GM12878 (cell line): Measurements from ENCODE around the gene FIZ1. TPM values are rescaled to one million over a fixed set of nuclear protein-coding genes. Genes with fewer than 3 reads are reported as not detected.
A peak's percentile ranks its signal among the peaks of the same experiment; 100 is the strongest.

ENCODE experiments used
- ATAC-seq: fragments of 200-7000 bp; cut with Tn5 transposase; 3 replicates; pipeline ENCODE4 v1.9.1; 2020; ENCODE audit warnings: mild to moderate bottlenecking, moderate library complexity
- BruUV-seq: library from RNA; stranded (reverse); fragments of 400-500 nt; replicated peaks from 2 replicates; lab custom pipeline; 2021; lab: Mats Ljungman, UMichigan
- CTCF ChIA-PET: fragments of 300-600 bp; sonication (Branson Sonifier 250); formaldehyde crosslinking; extraction: SDS; loops from one replicate; lab custom pipeline; 2021; ENCODE audit warnings: inconsistent platforms; lab: Yijun Ruan, JAX
- POLR2A ChIA-PET: fragments of 350-600 bp; formaldehyde crosslinking; extraction: SDS; loops from one replicate; lab custom pipeline; 2021; ENCODE audit warnings: inconsistent platforms; lab: Charles Lee
- RAD21 ChIA-PET: fragments of 300-600 bp; sonication (Branson Sonifier 250); formaldehyde crosslinking; loops from one replicate; lab custom pipeline; 2023; ENCODE audit warnings: antibody characterized with exemption; ENCODE audit not compliant: unreplicated experiment; lab: Charles Lee
- SMC1A ChIA-PET: fragments of 300-600 bp; sonication (Branson Sonifier 250); formaldehyde crosslinking; loops from one replicate; lab custom pipeline; 2023; ENCODE audit not compliant: unreplicated experiment, uncharacterized antibody; lab: Charles Lee
- DNase-seq: peaks from one replicate; pipeline ENCODE4 v3.0.0-alpha.2; 2011; ENCODE audit warnings: low read depth, low spot score
- FAIRE-seq: peaks from 3 replicates; lab custom pipeline; 2011; peaks lifted over from hg19 to GRCh38; lab: Jason Lieb, UNC
- H2AFZ ChIP-seq: 2 replicates; pipeline ENCODE4 v1.6.0; 2011; ENCODE audit warnings: low read depth, low read length, control low read depth; ENCODE audit not compliant: control insufficient read depth
- H3K27ac ChIP-seq: 2 replicates; pipeline ENCODE4 v1.5.1; 2011; ENCODE audit warnings: control low read depth; ENCODE audit not compliant: control insufficient read depth, insufficient read depth
- H3K27me3 ChIP-seq, 2 experiments: replicated peaks in 1 of 2; 2 replicates each; pipeline versions ENCODE4 v1.6.0 to v1.6.1; 2011; ENCODE audit warnings: low read length in 1 of 2; ENCODE audit not compliant: control insufficient read depth in 2 of 2, insufficient read depth in 2 of 2
- H3K36me3 ChIP-seq, 2 experiments: 2 replicates each; pipeline ENCODE4 v1.5.1; 2011; ENCODE audit warnings: low read length in 1 of 2; ENCODE audit not compliant: control insufficient read depth in 2 of 2, insufficient read depth in 2 of 2
- H3K4me1 ChIP-seq: 2 replicates; pipeline ENCODE4 v1.6.1; 2011; ENCODE audit warnings: mild to moderate bottlenecking, low read length, moderate library complexity, mixed read lengths; ENCODE audit not compliant: control insufficient read depth, insufficient read depth
- H3K4me2 ChIP-seq: 2 replicates; pipeline ENCODE4 v1.6.0; 2011; ENCODE audit warnings: control low read depth; ENCODE audit not compliant: control insufficient read depth, insufficient read depth
- H3K4me3 ChIP-seq: fragments of 200-600 bp; sonication (generic); 2 replicates; pipeline ENCODE4 v1.5.1; 2016
- H3K79me2 ChIP-seq: 2 replicates; pipeline ENCODE4 v1.6.0; 2011; ENCODE audit warnings: low read length; ENCODE audit not compliant: control insufficient read depth, insufficient read depth
- H3K9ac ChIP-seq: 2 replicates; pipeline ENCODE4 v1.8.0; 2011; ENCODE audit warnings: low read length, control low read depth, mixed read lengths; ENCODE audit not compliant: control insufficient read depth, insufficient read depth
- H3K9me3 ChIP-seq: replicated peaks from 3 replicates; pipeline ENCODE4 v1.5.1; 2011; ENCODE audit warnings: mild to moderate bottlenecking, low read length; ENCODE audit not compliant: control insufficient read depth, insufficient read depth
- H4K20me1 ChIP-seq: 2 replicates; pipeline ENCODE4 v1.6.0; 2011; ENCODE audit not compliant: control insufficient read depth, insufficient read depth
- ASH2L ChIP-seq: fragments of 300-600, 200-600 bp; sonication (generic); IDR thresholded peaks from 2 replicates; pipeline ENCODE4 v1.6.1; 2017; ENCODE audit warnings: low read depth, mild to moderate bottlenecking, borderline replicate concordance
- CREM ChIP-seq: IDR thresholded peaks from 2 replicates; pipeline ENCODE4 v1.6.1; 2014; ENCODE audit warnings: antibody characterized with exemption, low read depth
- EZH2 ChIP-seq: IDR thresholded peaks from 2 replicates; pipeline ENCODE4 v1.6.1; 2012; ENCODE audit warnings: low read depth, mild to moderate bottlenecking, control low read depth, inconsistent platforms, low read length, borderline replicate concordance; ENCODE audit not compliant: control insufficient read depth
- FOXK2 ChIP-seq: fragments of 450-650 bp; IDR thresholded peaks from 2 replicates; pipeline ENCODE4 v1.6.1; 2017; ENCODE audit warnings: mild to moderate bottlenecking, moderate library complexity
- JUND ChIP-seq: IDR thresholded peaks from 2 replicates; pipeline ENCODE4 v1.6.1; 2012; ENCODE audit warnings: low read depth, mild to moderate bottlenecking, low read length, improper control_type of control experiment, moderate library complexity
- KAT2A ChIP-seq: conservative IDR thresholded peaks from 2 replicates; pipeline ENCODE4 v1.6.1; 2011; ENCODE audit warnings: low read depth, low read length; ENCODE audit not compliant: control insufficient read depth
- MTA2 ChIP-seq: fragments of 450-650 bp; IDR thresholded peaks from 2 replicates; pipeline ENCODE4 v1.6.1; 2016; ENCODE audit warnings: low read depth, mild to moderate bottlenecking, moderate library complexity
- NBN ChIP-seq: fragments of 450-650 bp; IDR thresholded peaks from 2 replicates; pipeline ENCODE4 v1.6.1; 2016
- NFYB ChIP-seq: IDR thresholded peaks from 2 replicates; pipeline ENCODE4 v1.6.1; 2011; ENCODE audit warnings: low read depth, mild to moderate bottlenecking, low read length, improper control_type of control experiment, moderate library complexity; ENCODE audit not compliant: insufficient read depth
- NR2C2 ChIP-seq: IDR thresholded peaks from 2 replicates; pipeline ENCODE4 v1.6.1; 2011; ENCODE audit warnings: borderline replicate concordance, low read depth; ENCODE audit not compliant: control insufficient read depth, insufficient read length
- POLR2A ChIP-seq: IDR thresholded peaks from 2 replicates; pipeline ENCODE4 v1.6.1; 2011; ENCODE audit warnings: low read depth, mild to moderate bottlenecking, low read length
- POLR2AphosphoS2 ChIP-seq: IDR thresholded peaks from 2 replicates; pipeline ENCODE4 v1.6.1; 2011; ENCODE audit warnings: low read depth, mild to moderate bottlenecking, low read length, improper control_type of control experiment, moderate library complexity
- PRDM15 ChIP-seq: fragments of 450-650 bp; formaldehyde crosslinking; IDR thresholded peaks from 2 replicates; pipeline ENCODE4 v1.4.0; 2020; ENCODE audit warnings: mild to moderate bottlenecking, moderate library complexity
- RBBP5 ChIP-seq: fragments of 200-600 bp; sonication (generic); conservative IDR thresholded peaks from 2 replicates; pipeline ENCODE4 v1.6.1; 2016
- RELA ChIP-seq: fragments of 450-650 bp; IDR thresholded peaks from 2 replicates; pipeline ENCODE4 v1.8.0; 2014; ENCODE audit warnings: borderline replicate concordance; ENCODE audit not compliant: partially characterized antibody
- RUNX3 ChIP-seq: IDR thresholded peaks from 2 replicates; pipeline ENCODE4 v1.6.1; 2012; ENCODE audit warnings: low read length, inconsistent platforms
- STAT1 ChIP-seq: fragments of 450-650 bp; conservative IDR thresholded peaks from 2 replicates; pipeline ENCODE4 v1.6.1; 2014; ENCODE audit warnings: antibody characterized with exemption, mild to moderate bottlenecking
- WGBS: methylation state at CpG from one replicate; pipeline ENCODE4 v1.1.6; 2016; ENCODE audit warnings: low lambda C conversion rate; ENCODE audit not compliant: insufficient replicate concordance, insufficient coverage; ENCODE audit errors: missing lambda C conversion rate; 5-methylcytosine and 5-hydroxymethylcytosine counted together
- in situ Hi-C: fragments of 300-500 bp; cut with MboI; formaldehyde crosslinking; loops from 9 replicates; pipeline ENCODE4 v1.14.3; 2018; ENCODE audit warnings: mixed read lengths
- intact Hi-C: fragments of 100-400 bp; cut with micrococcal nuclease; formaldehyde crosslinking; loops from one replicate; pipeline ENCODE4 v1.14.2; 2022; ENCODE audit not compliant: unreplicated experiment
- polyA plus RNA-seq, 11 experiments: library from polyadenylated mRNA; depleted of rRNA in 4 of 11; unstranded in 6 of 11; stranded (reverse) in 5 of 11; fragments of >200 nt; fragmentation: Nextera tagmentation in 4 of 11; fragmentation: Illumina TruSeq in 1 of 11; extraction: Ambion mirVana in 4 of 11; extraction: Trizol in 1 of 11; gene quantifications; 1 replicate in 1 of 11; 2 replicates in 10 of 11; pipeline versions ENCODE4 v1.2.1 to v1.2.3, GENCODE V29; 2011 to 2016; ENCODE audit warnings: inconsistent platforms in 2 of 11, missing spikeins in 2 of 11, low read depth in 1 of 11
- total RNA-seq, 4 experiments: library from RNA; depleted of rRNA in 3 of 4; stranded (reverse); fragments of >200 nt in 3 of 4; fragmentation: Illumina TruSeq in 1 of 4; extraction: Trizol in 1 of 4; gene quantifications; 2 replicates each; pipeline versions ENCODE4 v1.2.1 to v1.2.3, GENCODE V29; 2013 to 2021
- TF ChIP-seq, protein P1 (sequence below): fragments of 450-650 bp; conservative IDR thresholded peaks from 2 replicates; pipeline ENCODE4 v1.6.1; 2017; ENCODE audit warnings: mild to moderate bottlenecking, moderate library complexity

The FIZ1 gene
- total and polyA plus RNA-seq, 10 of the 15 experiments (the other 5 are each of a cell fraction or from before 2014, with no cell fraction given): 0.60 to 16.8 (median 4.2) TPM

- peaks cover 33% of the 10 kb centered on the region for H3K79me2 ChIP-seq
- peak; percentile 68 for ATAC-seq
- ChIA-PET CTCF (interaction anchor here (0.6 to 4.6 kb wide), 22 partner anchors 13 to 266 kb away, joined by 3 to 76 read pairs (median 5); partner anchors contain the start of genes ISOC2, KMT5C, TMEM238 and U2AF2), SMC1A (interaction anchor here (0.8 to 2.2 kb wide), 13 partner anchors 7 to 129 kb away, joined by 3 to 10 read pairs (median 5); partner anchors contain the start of genes ZNF628 and ZNF784), RAD21 (interaction anchor here (0.7 to 3.3 kb wide), 12 partner anchors 15 to 326 kb away, joined by 3 to 29 read pairs (median 4); partner anchors contain the start of genes CCDC106, HSPBP1, ZNF628 and ZNF784), POLR2A (interaction anchor here (0.6 to 2.4 kb wide), 12 partner anchors 19 to 198 kb away, joined by 3 to 21 read pairs (median 5); partner anchors contain the start of genes UBE2S, ZNF580, ZNF628 and ZNF784)
- H3K9ac ChIP-seq: peak within 1 kb of the TSS; percentile 77
- peak within 1 kb of the TSS; percentile 99 for H3K4me2 ChIP-seq
- H3K27me3 ChIP-seq: no peaks in the 10 kb centered on the region
- in situ Hi-C loops (no loop called here), intact Hi-C loops (loop anchor here (1.0 kb wide), 2 partner anchors 89 to 267 kb away; partner anchors contain the start of gene KMT5C)
- peak within 1 kb of the TSS; percentile 61 for H2AFZ ChIP-seq
- peak within 1 kb of the TSS; percentile 69 for H3K4me3 ChIP-seq
- peaks cover 0 to 12% of the 10 kb centered on the region in 2 experiments for H3K36me3 ChIP-seq
- H3K4me1 ChIP-seq: peaks cover 10% of the 10 kb centered on the region; the same call in 1 of the 2 replicates
- H3K27ac ChIP-seq: peak within 1 kb of the TSS; percentile 90
- peak; percentile 95 for FAIRE-seq
- no TSS peak for BruUV-seq
- H4K20me1 ChIP-seq: no peaks in the 10 kb centered on the region
- peaks cover 2% of the 10 kb centered on the region; the same call in 1 of the 3 replicates for H3K9me3 ChIP-seq
- peak; percentile 57 for DNase-seq
- 1% methylated on average over 27 of the region's 44 CpGs for WGBS
- no peak for TF ChIP-seq ASH2L
- no peak for TF ChIP-seq STAT1
- no peak for TF ChIP-seq KAT2A
- no peak for TF ChIP-seq NR2C2
- peak; percentile 90 for TF ChIP-seq NBN
- TF ChIP-seq POLR2AphosphoS2: no peak
- TF ChIP-seq RELA: peak; percentile 79
- no peak for TF ChIP-seq NFYB
- TF ChIP-seq CREM: 0 out of 2 replicates have a peak, but pooled peaks have one; percentile 29
- TF ChIP-seq FOXK2: no peak
- peak; percentile 49 for TF ChIP-seq POLR2A
- no peak for TF ChIP-seq EZH2
- peak; percentile 49 for TF ChIP-seq RUNX3
- TF ChIP-seq PRDM15 (CRISPR knock-in tag): no peak
- TF ChIP-seq, protein P1, sequence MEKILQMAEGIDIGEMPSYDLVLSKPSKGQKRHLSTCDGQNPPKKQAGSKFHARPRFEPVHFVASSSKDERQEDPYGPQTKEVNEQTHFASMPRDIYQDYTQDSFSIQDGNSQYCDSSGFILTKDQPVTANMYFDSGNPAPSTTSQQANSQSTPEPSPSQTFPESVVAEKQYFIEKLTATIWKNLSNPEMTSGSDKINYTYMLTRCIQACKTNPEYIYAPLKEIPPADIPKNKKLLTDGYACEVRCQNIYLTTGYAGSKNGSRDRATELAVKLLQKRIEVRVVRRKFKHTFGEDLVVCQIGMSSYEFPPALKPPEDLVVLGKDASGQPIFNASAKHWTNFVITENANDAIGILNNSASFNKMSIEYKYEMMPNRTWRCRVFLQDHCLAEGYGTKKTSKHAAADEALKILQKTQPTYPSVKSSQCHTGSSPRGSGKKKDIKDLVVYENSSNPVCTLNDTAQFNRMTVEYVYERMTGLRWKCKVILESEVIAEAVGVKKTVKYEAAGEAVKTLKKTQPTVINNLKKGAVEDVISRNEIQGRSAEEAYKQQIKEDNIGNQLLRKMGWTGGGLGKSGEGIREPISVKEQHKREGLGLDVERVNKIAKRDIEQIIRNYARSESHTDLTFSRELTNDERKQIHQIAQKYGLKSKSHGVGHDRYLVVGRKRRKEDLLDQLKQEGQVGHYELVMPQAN: 0 out of 2 replicates have a peak, but pooled peaks have one; percentile 29
- peak; percentile 49 for TF ChIP-seq MTA2
- TF ChIP-seq JUND: peak; percentile 7; the same call in 1 of the 2 replicates
- no peak for TF ChIP-seq RBBP5
These were observed 6.5 kb upstream of the FIZ1 start, which contains the start of gene ZNF865 for GRCh38 chr19:55605637-55606470. Gene ZNF865 (plus strand): TSS chr19:55605647. CDS start chr19:55613619, 7,972 bp downstream.
